NOMO-1 treated with dmso at 0.1 percent for 144 hours (cell line): ENCODE data around the gene ZNF277.
"Not testable (repeated sequence)": the region's sequence is repeated elsewhere in the genome, so short reads cannot be mapped to it uniquely, and the experiment has no call there.

Source experiments
- DNase-seq: peaks from one replicate; lab custom pipeline; 2025; ENCODE audit not compliant: unreplicated experiment; lab: John Stamatoyannopoulos, UW

Gene ZNF277

GRCh38 chr7:112390167-112390566, 183.7 kb downstream of the ZNF277 start:
- no peak for DNase-seq

- DNase-seq: not testable (repeated sequence)
These were observed 184.8 kb downstream of the ZNF277 start for GRCh38 chr7:112391079-112391821.

- DNase-seq: peak; percentile 29
These were observed 185.4 kb downstream of the ZNF277 start for GRCh38 chr7:112391841-112392286.
